Measurements from ENCODE around the gene ZNF329. TPM values are rescaled to one million over a fixed set of nuclear protein-coding genes. Genes with fewer than 3 reads are reported as not detected.
A peak's percentile ranks its signal among the peaks of the same experiment; 100 is the strongest.

The ZNF329 gene
- total and polyA plus RNA-seq, 2 of the 13 experiments (the other 11 are each of a cell fraction or from before 2014, with no cell fraction given) = 3.8 to 9.6 TPM

DNA sequence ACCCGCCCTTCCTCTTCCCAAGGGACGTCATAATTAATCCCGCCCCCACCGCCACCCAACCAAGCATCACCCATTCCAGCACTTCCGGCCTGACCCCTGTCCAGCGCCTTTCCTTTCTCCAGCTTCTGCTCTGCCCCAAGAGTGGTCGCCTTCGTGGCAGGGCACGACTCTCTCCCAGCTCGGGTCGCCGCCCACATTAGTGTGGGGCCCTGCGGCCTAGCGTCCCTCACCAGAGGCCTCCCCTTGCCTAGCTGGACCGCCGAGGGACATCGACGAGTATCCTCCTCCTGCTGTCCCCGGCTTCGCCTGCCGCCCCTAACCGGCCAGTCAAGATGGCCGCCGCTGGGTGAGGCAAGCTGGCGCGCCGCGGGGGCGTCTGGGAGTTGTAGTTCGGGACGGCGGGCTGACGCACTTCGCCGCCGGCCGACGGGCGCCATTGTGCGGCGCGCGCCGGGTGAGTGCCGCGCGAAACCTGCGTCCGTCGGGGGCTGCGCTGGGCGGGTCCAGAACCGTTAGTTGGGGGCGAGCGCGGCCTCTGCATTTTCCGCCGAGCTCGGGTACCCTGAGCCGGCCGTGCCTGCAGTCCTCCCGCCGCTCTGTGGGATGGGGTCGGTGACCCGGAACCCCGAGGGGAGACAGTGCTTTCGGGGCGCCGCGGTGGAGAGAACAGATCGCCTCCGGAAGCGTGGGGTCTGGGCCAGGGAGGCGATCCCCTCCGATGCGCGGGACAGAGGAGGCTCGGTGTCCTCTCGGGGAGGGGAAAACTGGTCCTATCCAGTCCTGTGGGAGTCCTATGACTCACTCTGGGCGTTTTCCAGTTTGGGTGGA is 32.6 kb upstream of the ZNF329 start, which contains the start of gene ZNF274 (continued):
- TF ChIP-seq, protein P1, sequence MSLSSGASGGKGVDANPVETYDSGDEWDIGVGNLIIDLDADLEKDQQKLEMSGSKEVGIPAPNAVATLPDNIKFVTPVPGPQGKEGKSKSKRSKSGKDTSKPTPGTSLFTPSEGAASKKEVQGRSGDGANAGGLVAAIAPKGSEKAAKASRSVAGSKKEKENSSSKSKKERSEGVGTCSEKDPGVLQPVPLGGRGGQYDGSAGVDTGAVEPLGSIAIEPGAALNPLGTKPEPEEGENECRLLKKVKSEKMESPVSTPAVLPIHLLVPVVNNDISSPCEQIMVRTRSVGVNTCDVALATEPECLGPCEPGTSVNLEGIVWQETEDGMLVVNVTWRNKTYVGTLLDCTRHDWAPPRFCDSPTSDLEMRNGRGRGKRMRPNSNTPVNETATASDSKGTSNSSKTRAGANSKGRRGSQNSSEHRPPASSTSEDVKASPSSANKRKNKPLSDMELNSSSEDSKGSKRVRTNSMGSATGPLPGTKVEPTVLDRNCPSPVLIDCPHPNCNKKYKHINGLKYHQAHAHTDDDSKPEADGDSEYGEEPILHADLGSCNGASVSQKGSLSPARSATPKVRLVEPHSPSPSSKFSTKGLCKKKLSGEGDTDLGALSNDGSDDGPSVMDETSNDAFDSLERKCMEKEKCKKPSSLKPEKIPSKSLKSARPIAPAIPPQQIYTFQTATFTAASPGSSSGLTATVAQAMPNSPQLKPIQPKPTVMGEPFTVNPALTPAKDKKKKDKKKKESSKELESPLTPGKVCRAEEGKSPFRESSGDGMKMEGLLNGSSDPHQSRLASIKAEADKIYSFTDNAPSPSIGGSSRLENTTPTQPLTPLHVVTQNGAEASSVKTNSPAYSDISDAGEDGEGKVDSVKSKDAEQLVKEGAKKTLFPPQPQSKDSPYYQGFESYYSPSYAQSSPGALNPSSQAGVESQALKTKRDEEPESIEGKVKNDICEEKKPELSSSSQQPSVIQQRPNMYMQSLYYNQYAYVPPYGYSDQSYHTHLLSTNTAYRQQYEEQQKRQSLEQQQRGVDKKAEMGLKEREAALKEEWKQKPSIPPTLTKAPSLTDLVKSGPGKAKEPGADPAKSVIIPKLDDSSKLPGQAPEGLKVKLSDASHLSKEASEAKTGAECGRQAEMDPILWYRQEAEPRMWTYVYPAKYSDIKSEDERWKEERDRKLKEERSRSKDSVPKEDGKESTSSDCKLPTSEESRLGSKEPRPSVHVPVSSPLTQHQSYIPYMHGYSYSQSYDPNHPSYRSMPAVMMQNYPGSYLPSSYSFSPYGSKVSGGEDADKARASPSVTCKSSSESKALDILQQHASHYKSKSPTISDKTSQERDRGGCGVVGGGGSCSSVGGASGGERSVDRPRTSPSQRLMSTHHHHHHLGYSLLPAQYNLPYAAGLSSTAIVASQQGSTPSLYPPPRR (CRISPR knock-in tag; IDR thresholded peaks at IDR 0.05; ENCODE audit: borderline replicate concordance) = no peak; the same call in 1 of the 2 replicates
- TF ChIP-seq U2AF1 (optimal IDR thresholded peaks at IDR 0.05; ENCODE audit: low read depth, low read length) (peak; percentile 74), ZFY (CRISPR knock-in tag; IDR thresholded peaks at IDR 0.05) (peak; percentile 69), HDAC1 (CRISPR knock-in tag; IDR thresholded peaks at IDR 0.05) (peak; percentile 91), ZNF382 (CRISPR knock-in tag; IDR thresholded peaks at IDR 0.05; ENCODE audit: borderline replicate concordance) (no peak), ZNF703 (CRISPR knock-in tag; IDR thresholded peaks at IDR 0.05; ENCODE audit: borderline replicate concordance) (no peak), ZNF773 (CRISPR knock-in tag; IDR thresholded peaks at IDR 0.05; ENCODE audit: borderline replicate concordance) (no peak), ZNF337 (CRISPR knock-in tag; IDR thresholded peaks at IDR 0.05; ENCODE audit: borderline replicate concordance, low read depth) (no peak), TAF15 (IDR thresholded peaks at IDR 0.05; ENCODE audit: low read depth, low read length, poor library complexity, severe bottlenecking) (no peak), EHMT2 (IDR thresholded peaks at IDR 0.05; ENCODE audit: borderline replicate concordance, low read depth, low read length) (no peak), YEATS4 (CRISPR knock-in tag; IDR thresholded peaks at IDR 0.05; ENCODE audit: borderline replicate concordance) (peak; percentile 91), ZNF567 (CRISPR knock-in tag; IDR thresholded peaks at IDR 0.05; ENCODE audit: borderline replicate concordance) (no peak)
- TF ChIP-seq, protein P2, sequence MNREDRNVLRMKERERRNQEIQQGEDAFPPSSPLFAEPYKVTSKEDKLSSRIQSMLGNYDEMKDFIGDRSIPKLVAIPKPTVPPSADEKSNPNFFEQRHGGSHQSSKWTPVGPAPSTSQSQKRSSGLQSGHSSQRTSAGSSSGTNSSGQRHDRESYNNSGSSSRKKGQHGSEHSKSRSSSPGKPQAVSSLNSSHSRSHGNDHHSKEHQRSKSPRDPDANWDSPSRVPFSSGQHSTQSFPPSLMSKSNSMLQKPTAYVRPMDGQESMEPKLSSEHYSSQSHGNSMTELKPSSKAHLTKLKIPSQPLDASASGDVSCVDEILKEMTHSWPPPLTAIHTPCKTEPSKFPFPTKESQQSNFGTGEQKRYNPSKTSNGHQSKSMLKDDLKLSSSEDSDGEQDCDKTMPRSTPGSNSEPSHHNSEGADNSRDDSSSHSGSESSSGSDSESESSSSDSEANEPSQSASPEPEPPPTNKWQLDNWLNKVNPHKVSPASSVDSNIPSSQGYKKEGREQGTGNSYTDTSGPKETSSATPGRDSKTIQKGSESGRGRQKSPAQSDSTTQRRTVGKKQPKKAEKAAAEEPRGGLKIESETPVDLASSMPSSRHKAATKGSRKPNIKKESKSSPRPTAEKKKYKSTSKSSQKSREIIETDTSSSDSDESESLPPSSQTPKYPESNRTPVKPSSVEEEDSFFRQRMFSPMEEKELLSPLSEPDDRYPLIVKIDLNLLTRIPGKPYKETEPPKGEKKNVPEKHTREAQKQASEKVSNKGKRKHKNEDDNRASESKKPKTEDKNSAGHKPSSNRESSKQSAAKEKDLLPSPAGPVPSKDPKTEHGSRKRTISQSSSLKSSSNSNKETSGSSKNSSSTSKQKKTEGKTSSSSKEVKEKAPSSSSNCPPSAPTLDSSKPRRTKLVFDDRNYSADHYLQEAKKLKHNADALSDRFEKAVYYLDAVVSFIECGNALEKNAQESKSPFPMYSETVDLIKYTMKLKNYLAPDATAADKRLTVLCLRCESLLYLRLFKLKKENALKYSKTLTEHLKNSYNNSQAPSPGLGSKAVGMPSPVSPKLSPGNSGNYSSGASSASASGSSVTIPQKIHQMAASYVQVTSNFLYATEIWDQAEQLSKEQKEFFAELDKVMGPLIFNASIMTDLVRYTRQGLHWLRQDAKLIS (CRISPR knock-in tag; IDR thresholded peaks at IDR 0.05) = no peak
- TF ChIP-seq, protein P3, sequence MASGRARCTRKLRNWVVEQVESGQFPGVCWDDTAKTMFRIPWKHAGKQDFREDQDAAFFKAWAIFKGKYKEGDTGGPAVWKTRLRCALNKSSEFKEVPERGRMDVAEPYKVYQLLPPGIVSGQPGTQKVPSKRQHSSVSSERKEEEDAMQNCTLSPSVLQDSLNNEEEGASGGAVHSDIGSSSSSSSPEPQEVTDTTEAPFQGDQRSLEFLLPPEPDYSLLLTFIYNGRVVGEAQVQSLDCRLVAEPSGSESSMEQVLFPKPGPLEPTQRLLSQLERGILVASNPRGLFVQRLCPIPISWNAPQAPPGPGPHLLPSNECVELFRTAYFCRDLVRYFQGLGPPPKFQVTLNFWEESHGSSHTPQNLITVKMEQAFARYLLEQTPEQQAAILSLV (CRISPR knock-in tag; IDR thresholded peaks at IDR 0.05; ENCODE audit: borderline replicate concordance) = peak; percentile 50; the same call in 1 of the 2 replicates
- TF ChIP-seq, protein P4, sequence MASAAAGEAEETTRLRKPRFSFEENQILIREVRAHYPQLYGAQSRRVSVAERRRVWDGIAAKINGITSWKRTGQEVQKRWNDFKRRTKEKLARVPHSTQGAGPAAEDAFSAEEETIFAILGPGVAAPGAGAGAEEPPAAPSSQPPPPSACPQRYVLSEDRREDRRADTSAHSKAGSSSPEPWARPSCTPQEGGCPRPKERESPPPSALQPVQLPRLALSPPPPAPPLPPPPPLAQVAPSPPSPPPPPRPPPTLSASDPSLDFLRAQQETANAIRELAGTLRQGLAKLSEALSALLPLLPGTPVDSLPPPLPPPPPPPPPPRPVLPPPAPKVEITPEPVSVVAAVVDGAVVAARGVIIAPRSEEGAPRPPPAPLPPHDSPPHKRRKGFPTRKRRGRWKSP (CRISPR knock-in tag; IDR thresholded peaks at IDR 0.05) = peak; percentile 61; the same call in 1 of the 2 replicates
- TF ChIP-seq, protein P5, sequence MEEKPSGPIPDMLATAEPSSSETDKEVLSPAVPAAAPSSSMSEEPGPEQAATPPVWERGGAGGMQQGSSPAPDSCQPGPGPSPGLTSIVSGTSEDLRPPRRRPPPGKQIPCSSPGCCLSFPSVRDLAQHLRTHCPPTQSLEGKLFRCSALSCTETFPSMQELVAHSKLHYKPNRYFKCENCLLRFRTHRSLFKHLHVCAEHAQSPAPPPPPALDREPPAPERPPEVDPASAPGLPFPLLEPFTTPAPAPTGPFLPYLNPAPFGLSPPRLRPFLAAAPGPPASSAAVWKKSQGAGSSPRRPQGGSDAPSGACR (CRISPR knock-in tag; IDR thresholded peaks at IDR 0.05) = no peak; the same call in 1 of the 2 replicates
